SK-N-MC (cell line): Measurements from ENCODE around the gene APCS.

ENCODE experiments used
- DNase-seq: peaks from one replicate; pipeline ENCODE4 v3.0.0-alpha.2; 2011; ENCODE audit warnings: low read depth, low spot score
- H3K27ac ChIP-seq: fragments of 200-600 bp; sonication (generic); 2 replicates; pipeline ENCODE4 v1.5.1; 2016; ENCODE audit warnings: mixed run types
- H3K36me3 ChIP-seq: fragments of 200-600 bp; sonication (generic); 2 replicates; pipeline ENCODE4 v1.6.1; 2017; ENCODE audit warnings: antibody characterized with exemption, low read length, mixed read lengths; ENCODE audit not compliant: insufficient read depth
- H3K4me3 ChIP-seq: fragments of 200-600 bp; sonication (generic); 2 replicates; pipeline ENCODE4 v1.5.1; 2016
- H3K9ac ChIP-seq: fragments of 200-600 bp; sonication (generic); 2 replicates; pipeline ENCODE4 v1.8.0; 2017; ENCODE audit warnings: mixed run types, mixed read lengths; ENCODE audit not compliant: insufficient read length
- H3K9me3 ChIP-seq: fragments of 200-600 bp; sonication (generic); 2 replicates; pipeline ENCODE4 v1.6.1; 2017; ENCODE audit warnings: low read depth, mild to moderate bottlenecking, antibody characterized with exemption, low read length, moderate library complexity, mixed read lengths
- EZH2 ChIP-seq: fragments of 200-600 bp; sonication (generic); IDR thresholded peaks from one replicate; pipeline ENCODE4 v1.6.1; 2017; ENCODE audit warnings: antibody characterized with exemption
- FOXP2 ChIP-seq: optimal IDR thresholded peaks from 2 replicates; pipeline ENCODE3; 2011; ENCODE audit warnings: mild to moderate bottlenecking, moderate library complexity; ENCODE audit not compliant: insufficient read depth; ENCODE audit errors: extremely low read length, control extremely low read depth
- POLR2AphosphoS5 ChIP-seq: IDR thresholded peaks from 2 replicates; pipeline ENCODE4 v1.6.1; 2012; ENCODE audit warnings: mild to moderate bottlenecking, low read depth, low read length, borderline replicate concordance

APCS gene, protein sequence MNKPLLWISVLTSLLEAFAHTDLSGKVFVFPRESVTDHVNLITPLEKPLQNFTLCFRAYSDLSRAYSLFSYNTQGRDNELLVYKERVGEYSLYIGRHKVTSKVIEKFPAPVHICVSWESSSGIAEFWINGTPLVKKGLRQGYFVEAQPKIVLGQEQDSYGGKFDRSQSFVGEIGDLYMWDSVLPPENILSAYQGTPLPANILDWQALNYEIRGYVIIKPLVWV

DNA sequence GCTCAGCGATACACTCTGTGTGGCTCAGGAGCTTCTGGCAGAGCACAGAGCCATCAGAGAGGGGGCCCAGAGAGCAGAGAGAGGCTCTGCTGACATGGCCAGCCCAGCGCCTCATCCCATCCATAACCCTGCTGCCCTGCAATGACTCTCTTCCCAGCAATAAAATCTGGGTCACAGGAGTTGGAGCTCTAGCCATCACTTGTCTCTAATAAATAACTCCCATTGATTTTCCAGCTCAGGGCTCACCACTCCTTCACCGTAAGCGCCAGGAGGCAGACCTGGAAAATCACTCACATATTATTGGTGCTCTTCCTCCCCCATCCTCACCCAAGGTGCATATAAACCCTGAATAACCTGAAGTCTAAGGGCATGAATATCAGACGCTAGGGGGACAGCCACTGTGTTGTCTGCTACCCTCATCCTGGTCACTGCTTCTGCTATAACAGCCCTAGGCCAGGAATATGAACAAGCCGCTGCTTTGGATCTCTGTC, at the start of gene APCS:
TSS of gene APCS (plus strand) at position 366 of the 491 bp plus-strand sequence. CDS start at position 462, 96 bp downstream.
- no peak for DNase-seq
- no peaks in the 10 kb centered on the region for H3K9me3 ChIP-seq
- H3K4me3 ChIP-seq = no peak within 1 kb of the TSS
- no peak within 1 kb of the TSS for H3K27ac ChIP-seq
- TF ChIP-seq FOXP2 (no peak), EZH2 (no peak), POLR2AphosphoS5 (no peak)
- no peaks in the 10 kb centered on the region for H3K36me3 ChIP-seq
- no peak within 1 kb of the TSS for H3K9ac ChIP-seq

DNA sequence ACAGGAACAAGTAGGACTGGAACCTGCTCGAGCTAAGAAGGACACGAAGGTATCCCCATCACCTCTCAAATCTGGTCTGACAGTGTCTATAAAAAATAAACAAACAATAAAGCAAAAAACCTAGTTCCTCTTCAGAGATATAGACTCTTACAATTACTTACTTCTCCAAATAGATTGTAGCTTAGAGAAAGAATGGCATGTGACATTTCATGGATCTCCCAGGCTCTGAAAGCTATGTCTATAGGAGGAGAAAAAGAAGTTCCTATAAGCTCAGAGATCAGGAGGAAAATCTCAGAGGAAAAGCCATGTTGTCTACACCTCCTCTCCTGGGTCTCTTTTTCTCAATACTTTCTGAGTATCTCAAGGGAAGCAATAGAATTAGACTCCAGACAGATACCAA, 39.5 kb upstream of the APCS start:
- no peak overlapping the region for H3K9ac ChIP-seq

DNA sequence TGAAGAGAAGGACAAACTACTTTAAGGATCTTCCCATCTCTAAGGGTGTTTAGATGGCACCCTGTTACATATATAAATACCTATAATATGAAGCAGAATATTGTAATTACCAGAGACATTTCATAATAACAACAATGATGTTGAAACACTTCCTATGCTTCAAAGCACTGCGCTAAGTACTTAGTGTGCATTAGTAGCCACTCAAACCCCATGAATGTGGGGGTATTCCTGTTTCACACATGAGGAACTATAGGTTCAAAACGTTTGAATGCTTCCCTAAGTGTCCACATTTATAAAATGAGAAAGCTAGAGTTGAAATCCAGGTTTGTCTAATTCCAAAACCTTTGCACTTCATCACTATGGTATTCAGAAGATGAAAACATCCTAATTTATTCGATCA, 33.4 kb upstream of the APCS start:
- no peaks in the 10 kb centered on the region for H3K36me3 ChIP-seq
- H3K9me3 ChIP-seq = no peaks in the 10 kb centered on the region
- TF ChIP-seq FOXP2 (no peak), POLR2AphosphoS5 (no peak), EZH2 (no peak)
- no peak overlapping the region for H3K9ac ChIP-seq
- no peak overlapping the region for H3K4me3 ChIP-seq
- H3K27ac ChIP-seq = no peak overlapping the region
- DNase-seq = no peak

More for the DNA sequence above, 39.5 kb upstream of the APCS start:
- TF ChIP-seq FOXP2 (no peak), POLR2AphosphoS5 (no peak), EZH2 (no peak)
- Histone ChIP-seq H3K9me3 (no peaks in the 10 kb centered on the region), H3K27ac (no peak overlapping the region), H3K36me3 (no peaks in the 10 kb centered on the region), H3K4me3 (no peak overlapping the region)
- DNase-seq = no peak

DNA sequence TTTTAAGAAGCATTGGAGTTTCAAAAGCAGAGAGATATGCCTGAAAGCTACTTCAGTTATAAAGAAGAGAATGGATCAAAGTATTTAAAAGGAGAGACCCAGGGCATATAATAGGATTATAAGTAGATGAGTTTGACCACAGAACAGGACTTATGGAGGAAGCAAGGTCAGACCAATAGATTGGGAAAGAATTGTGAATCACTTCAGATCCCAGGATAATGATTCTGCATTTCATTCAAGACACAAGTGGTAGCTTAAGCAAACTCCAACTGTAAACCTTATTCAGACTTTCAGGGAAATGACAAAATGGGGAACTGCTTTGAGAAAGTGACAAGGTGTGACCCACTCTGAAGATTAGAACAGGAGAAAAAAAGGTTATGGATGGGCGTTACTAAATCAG, 32.9 kb upstream of the APCS start:
- H3K9me3 ChIP-seq = no peaks in the 10 kb centered on the region
- TF ChIP-seq FOXP2 (no peak), EZH2 (no peak), POLR2AphosphoS5 (no peak)

DNA sequence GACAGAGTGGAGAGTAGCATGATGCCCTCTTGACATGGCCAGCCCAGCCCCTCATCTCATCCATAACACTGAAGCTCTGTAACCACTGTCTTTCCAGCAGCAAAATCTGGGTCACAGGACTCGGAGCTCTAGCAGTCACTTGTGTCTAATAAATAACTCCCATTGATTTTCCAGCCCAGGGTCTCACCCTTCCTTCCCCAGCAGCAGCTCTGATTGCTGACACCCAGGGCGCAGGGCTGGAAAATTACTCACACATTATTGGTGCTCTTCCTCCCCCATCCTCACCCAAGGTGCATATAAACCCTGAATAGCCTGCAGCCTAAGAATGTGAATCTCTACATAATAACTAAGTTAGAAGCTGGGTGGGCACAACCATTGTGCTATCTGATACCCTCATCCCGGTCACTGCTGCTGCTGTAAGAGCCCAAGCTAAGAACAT, 30.7 kb upstream of the APCS start:
- H3K36me3 ChIP-seq = no peaks in the 10 kb centered on the region
- TF ChIP-seq POLR2AphosphoS5 = no peak
- no peak for TF ChIP-seq FOXP2
- TF ChIP-seq EZH2 = no peak
- H3K9me3 ChIP-seq = no peaks in the 10 kb centered on the region
- H3K27ac ChIP-seq = no peak overlapping the region
- H3K4me3 ChIP-seq = no peak overlapping the region
- DNase-seq = no peak
- H3K9ac ChIP-seq = no peak overlapping the region

More for the DNA sequence above, 32.9 kb upstream of the APCS start:
- DNase-seq = no peak
- Histone ChIP-seq H3K36me3 (no peaks in the 10 kb centered on the region), H3K27ac (no peak overlapping the region), H3K4me3 (no peak overlapping the region), H3K9ac (no peak overlapping the region)

DNA sequence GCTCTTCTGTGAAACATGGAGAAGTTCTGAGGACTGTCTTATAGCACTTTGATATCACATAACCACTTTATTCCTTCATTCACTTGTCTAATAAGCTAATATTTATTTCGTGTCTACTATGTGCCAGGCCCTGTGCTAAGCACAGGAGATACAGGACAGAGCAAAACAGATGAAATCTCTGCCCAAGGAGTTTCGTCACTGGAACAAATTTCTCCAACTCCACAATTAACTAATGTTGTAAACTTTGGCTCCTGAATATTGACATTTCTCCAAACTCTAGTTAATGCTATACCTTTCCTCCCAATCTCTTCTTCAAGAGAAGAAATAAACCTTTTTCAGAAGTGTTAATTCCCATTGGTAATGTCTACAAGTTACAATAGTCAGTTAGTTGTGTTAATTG, 27.0 kb upstream of the APCS start:
- Histone ChIP-seq H3K27ac (no peak overlapping the region), H3K9ac (no peak overlapping the region), H3K4me3 (no peak overlapping the region), H3K9me3 (no peaks in the 10 kb centered on the region), H3K36me3 (no peaks in the 10 kb centered on the region)
- no peak for TF ChIP-seq POLR2AphosphoS5
- no peak for TF ChIP-seq EZH2
- DNase-seq = no peak

DNA sequence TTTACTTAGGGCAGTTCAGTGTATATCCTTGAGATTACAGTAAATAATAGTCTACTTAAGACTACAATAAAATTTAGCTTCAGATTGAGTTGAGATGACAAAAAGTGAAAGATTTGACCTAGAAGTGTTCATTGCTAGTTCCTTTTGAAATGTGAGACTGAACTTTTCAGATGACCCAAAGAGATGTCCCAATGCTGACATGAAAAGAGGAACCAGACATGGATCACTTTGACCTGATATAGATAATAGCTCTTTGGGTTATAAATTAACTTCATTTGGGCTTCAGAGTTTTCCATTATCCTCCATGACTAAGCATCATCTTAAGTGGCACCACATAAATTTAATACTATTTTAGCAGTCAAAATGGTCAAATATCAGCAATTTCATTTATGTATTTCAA, 26.1 kb upstream of the APCS start:
- TF ChIP-seq FOXP2 = no peak
- TF ChIP-seq EZH2 = no peak
- no peak for TF ChIP-seq POLR2AphosphoS5
- Histone ChIP-seq H3K36me3 (no peaks in the 10 kb centered on the region), H3K9me3 (no peaks in the 10 kb centered on the region), H3K27ac (no peak overlapping the region), H3K4me3 (no peak overlapping the region), H3K9ac (no peak overlapping the region)
- DNase-seq = no peak

DNA sequence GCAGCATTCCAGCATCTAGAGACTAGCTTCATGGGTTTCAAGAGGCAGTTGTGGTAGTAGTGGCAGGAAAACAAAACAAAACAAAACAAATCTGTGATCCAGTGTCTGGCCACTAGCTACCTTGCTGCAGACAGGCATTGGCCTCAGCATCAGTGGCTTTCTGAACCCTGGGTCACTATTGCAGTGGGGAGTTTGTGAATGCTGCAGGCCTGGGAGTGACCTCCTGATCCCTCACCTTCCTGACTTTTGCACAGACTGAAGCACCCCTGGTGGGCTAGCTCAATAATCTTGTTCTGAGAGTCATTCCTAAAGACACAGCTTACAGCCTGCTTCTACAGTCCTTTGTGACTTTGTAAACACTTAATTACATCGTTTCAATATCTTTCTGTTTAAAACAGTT, 24.9 kb upstream of the APCS start:
- no peak overlapping the region for H3K4me3 ChIP-seq
- H3K9me3 ChIP-seq = no peaks in the 10 kb centered on the region
- TF ChIP-seq FOXP2 (no peak), EZH2 (no peak), POLR2AphosphoS5 (no peak)
- no peak for DNase-seq
- no peaks in the 10 kb centered on the region for H3K36me3 ChIP-seq
- no peak overlapping the region for H3K27ac ChIP-seq
- no peak overlapping the region for H3K9ac ChIP-seq

DNA sequence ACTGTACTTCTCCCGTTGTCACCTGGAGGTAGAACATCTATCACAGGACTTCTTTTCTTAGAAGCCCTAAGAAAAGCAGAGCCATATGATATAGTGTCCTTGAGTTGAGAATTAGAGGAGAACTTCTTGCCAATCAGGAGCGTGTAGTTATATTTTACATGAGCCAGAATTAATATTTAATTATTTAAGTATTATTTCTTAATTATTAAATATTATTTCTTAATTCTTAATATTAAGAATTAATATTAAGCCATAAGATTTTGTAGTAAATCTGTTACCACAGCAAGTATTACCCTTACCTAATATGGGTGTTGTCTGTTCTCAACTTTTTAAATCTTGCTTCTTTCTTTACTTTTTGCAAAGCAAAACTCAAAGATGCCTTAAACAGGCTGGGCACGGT, 10.2 kb upstream of the APCS start:
- TF ChIP-seq FOXP2 = no peak
- no peak for TF ChIP-seq EZH2
- no peak for TF ChIP-seq POLR2AphosphoS5
- no peak overlapping the region for H3K27ac ChIP-seq
- no peak overlapping the region for H3K9ac ChIP-seq
- no peaks in the 10 kb centered on the region for H3K9me3 ChIP-seq
- H3K4me3 ChIP-seq = no peak overlapping the region
- no peaks in the 10 kb centered on the region for H3K36me3 ChIP-seq
- no peak for DNase-seq
